NK-92 (cell line): ENCODE data around the gene SEC24D.
"Not testable (repeated sequence)": the region's sequence is repeated elsewhere in the genome, so short reads cannot be mapped to it uniquely, and the experiment has no call there.

Experiments used
- DNase-seq: peaks from one replicate; lab custom pipeline; 2025; ENCODE audit not compliant: unreplicated experiment; lab: John Stamatoyannopoulos, UW

The SEC24D gene

DNA sequence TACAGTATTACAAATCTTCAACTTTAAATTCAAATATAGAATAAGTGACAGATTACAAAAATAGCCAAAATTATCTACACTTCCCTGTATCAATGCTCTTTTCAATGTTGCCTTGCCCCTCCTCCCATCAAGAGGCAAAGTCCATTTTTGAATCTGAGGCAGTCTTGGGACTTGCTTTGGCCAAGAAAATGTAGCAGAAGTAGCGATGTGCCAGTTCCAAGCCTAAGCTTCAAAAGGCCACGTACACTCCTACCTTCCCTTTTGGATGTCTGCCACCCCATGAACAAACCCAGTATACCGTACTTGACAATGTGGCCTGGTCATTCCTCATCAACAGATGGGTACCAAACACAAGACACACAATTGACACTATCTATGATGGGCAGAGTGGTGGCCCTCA lies 24.1 kb downstream of the SEC24D start:
- DNase-seq, result no peak

DNA sequence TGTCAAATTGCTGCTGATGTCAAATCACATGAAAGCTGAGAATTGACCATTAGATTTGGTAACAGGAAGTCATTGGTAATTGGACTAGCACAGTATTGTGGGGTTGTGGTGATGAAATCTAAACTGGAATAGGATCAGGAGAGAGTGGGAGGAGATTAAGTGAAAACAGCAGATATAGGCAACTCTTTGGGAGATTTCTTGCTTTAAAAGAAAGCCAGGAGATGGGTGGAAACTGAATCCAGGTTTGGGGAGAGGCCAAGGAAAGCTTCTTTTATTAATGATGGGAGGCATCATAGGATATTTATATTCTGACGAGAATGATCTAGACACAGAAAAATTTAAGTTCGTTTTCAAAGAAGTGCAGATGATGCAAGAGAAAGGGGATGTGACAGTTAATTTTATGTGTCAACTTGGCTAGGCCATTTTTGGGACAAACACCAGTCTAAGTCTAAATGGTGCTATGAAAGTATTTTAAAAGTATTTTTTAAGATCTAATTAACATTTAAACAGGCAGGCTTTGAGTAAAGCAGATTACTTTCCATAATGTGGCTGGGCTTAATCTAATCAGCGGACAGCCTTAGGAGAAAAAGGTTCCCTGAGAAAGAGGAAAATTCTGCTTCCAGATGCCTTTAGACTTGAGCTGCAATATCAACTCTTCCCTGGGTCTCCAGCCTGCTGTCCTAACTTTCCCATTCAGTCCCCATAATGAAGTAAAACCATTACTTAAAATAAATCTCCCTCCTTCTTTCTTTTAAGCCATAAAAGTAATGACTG lies 24.7 kb downstream of the SEC24D start:
- no peak for DNase-seq

DNA sequence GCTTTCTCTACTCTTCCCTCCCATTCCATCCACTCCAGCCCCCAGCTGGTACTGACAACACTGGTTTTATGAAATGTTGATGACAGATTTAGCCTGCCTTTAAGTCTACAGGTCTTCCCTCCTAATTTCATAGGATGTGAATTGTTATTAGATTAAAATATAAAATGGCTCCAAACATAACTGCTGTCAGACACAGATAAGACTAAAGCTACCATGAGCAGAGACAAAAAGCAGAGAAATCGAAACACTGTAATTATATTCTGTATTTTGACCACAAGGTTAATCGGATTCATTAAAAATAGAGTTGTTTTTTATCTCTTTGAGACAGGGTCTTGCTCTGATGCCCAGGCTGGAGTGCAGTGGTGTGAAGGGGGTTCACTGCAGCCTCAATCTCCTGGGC lies 28.3 kb downstream of the SEC24D start:
- no peak for DNase-seq

DNA sequence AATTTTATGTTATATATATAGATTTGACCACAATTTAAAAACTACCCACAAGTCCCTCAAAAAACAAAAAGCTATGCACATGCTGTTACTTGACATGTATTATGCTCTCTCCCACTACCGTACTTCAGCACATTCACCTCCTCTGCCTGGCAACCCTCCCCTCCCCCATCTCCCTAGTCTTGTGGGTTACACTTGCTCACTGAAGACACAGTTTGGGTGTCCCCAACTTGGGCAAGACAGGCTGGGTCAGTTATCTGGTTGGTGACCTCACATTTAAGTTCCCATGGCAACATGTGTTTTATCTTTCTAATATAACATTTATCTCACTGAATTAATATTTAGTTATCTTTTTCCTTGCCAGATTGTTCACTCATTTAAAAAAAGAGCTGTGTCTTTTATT lies 32.7 kb downstream of the SEC24D start:
- DNase-seq, result no peak

DNA sequence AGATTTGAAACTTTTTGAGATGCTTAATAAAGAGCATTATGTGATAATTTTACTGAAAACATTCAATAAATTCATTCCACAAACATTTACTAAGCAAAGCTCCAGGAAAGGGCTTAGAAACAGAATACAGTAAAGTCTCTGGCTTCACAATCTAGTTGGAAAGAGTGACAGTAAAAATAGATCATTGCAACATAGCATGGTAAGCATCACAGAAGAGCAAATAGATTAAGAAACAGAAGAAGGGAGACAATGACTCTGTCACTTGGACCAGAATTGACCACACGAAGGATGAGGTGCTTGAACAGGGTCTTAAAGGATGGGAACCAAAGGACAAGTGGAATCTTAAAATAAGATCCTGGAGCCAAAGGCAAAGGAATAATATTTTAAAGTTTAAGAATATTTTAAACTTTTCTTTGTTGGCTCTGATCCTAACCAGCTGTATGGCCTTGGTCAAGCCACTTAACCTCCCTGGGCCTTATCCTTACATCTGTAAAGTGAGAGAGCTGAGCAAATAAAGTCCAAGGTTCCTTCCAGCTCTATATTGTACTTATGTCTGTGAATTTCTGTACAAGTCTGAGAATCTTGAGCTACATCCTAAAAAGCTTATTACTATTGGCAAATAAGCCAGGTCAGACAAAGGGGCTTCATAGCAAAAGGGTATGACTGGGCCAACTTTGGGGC lies 33.9 kb downstream of the SEC24D start:
- DNase-seq, result no peak

DNA sequence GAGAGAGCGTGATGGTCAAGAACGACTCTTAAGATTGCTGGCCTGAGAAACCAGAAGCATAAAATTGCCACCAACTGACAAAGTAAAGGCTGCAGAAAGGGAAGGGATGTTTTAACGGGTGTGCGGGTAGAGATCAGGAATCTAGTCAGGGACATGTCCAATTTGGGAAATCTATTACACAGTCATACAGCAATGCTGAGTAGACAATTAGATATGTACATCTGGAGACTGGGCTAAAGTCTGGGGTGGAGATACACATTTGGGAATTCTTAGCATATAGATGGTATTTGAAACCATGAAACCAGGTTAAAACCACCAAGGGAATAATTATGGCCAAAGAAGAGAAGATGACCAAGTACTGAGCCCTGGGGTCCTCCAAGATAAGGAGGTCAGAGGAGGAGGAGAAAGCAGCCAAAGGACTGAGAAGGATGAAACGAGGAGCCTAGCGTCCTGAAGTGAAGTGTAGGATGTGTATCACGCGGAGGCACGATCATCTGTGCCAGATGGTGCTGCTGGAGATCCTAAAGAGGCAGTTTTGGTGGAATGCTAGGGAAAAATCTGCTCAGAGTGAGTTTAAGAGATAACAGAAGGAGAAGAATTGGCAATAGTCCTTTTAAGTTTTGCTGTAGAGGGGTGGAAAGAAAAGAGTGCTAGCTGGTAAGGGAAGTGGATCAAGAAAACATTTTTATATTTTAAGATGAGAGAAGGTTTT lies 36.5 kb downstream of the SEC24D start:
- no peak for DNase-seq

DNA sequence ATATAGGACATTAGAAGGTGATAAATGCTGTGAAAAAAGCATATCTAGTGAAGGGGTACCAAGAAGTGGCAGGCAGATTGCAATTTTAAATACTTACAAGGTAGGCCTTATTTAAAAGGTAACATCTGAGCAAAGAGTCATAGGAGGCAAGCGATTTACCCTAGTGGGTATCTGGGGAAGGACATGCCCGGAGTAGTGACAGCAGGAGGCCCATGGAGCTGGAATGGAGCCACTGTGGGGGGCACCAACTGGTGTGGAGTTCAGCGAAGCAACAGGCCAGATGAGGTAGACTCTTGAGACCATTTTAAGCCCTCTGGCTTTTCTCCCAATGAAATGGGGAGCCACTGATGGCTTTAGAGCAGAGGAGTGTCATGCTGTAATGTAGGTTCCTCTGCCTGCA lies 37.3 kb downstream of the SEC24D start:
- DNase-seq, result no peak

DNA sequence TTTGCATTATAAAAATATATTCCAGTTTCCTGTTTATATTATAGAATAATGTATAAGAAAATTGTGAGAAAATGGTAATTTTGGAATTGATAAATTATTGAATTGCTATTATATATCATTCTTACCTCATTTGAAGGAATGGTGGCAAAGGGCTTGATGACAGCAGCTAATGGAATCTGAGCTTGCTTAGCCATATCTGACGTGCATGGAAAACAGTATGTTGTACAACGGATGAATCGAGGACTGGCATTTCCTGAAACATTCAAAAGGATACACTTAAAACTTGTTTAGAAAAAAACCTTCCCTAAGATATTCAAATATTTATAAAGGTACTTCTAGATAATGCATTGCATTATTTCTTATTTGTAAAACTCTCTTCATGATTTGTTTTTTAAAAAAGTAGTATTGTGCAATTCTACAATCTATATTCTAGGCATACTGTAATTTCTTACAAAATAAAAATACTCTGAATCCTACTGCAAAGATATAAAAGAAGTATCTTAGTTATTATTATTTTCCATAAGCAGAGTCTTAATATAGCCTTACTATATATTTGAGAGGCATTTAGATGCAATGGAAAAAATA lies 38.3 kb downstream of the SEC24D start:
- no peak for DNase-seq

DNA sequence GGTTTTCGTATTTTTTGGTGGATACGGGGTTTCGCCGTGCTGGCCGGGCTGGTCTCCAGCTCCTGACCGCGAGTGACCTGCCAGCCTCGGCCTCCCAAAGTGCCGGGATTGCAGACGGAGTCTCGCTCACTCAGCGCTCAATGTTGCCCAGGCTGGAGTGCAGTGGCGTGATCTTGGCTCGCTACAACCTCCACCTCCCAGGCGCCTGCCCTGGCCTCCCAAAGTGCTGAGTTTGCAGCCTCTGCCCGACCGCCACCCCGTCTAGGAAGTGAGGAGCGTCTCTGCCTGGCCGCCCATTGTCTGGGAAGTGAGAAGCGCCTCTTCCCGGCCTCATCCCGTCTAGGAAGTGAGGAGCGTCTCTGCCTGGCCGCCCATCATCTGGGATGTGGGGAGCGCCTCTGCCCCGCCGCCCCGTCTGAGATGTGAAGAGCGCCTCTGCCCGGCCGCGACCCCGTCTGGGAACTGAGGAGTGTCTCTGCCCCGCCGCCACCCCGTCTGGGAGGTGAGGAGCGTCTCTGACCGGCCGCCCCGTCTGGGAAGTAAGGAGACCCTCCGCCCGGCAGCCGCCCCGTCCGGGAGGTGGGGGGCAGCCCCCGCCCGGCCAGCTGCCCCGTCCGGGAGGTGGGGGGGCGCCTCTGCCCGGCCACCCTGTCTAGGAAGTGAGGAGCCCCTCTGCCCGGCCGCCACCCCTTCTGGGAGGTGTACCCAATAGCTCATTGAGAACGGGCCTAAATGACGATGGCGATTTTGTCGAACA lies 44.1 kb downstream of the SEC24D start:
- not testable (repeated sequence) for DNase-seq

DNA sequence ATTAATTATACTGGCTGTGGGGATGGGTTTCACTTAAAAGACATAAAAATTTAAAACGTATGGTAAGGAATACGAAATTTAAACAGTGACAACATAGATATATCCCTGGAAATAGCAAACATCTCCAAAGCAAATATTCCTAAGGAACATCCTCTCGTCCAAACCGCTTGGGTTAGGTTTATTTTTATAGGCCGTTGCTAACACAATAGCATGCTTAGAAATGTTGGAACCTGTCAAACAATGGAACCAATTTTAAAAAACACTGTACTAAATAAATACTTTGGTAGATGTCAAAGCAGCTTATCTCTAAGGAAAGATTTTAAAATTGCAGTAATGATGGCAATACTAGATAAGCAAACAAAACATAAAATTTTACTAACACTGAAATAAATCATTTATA lies 45.4 kb downstream of the SEC24D start:
- no peak for DNase-seq

DNA sequence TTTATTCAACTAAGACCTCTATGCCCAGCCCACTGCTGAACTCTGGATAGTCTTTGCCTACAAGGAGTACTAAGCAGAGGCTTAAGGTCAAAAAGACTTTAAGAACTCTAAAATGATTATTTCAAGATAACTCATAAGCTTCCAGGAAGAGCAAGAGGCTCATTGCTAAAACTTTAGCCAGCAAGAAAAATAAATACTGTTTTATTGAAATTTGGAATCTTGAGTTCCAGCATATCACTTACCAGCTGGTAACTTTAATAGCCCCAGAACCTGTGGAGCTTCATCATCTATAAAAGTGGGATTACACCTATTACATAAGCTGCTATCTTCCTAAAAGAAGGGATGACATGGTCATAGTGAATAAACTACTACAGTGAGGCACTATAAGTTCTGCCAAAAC lies 47.0 kb downstream of the SEC24D start:
- no peak for DNase-seq

DNA sequence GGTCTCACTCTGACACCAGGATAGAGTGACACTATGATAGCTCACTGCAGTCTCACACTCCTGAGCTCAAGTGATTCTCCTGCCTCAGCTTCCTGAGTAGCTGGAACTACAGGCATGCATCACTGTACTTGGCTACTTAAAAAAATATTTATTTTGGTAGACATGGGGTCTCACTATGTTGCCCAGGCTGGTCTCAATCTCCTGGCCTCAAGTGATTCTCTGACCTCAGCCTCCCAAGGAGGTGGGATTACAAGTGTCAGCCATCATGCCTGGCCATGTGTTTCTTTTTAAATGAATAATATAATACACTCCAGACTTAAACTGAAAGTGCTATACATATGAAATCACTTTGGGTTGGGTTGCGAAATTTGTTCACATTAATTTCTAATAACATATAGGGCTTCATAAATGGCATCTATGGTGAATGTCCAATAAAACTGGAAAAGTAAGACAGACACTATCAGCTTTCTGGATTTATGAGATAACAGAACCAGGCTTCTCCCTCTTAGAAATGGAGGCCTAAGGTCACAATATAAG lies 48.0 kb downstream of the SEC24D start:
- no peak for DNase-seq

DNA sequence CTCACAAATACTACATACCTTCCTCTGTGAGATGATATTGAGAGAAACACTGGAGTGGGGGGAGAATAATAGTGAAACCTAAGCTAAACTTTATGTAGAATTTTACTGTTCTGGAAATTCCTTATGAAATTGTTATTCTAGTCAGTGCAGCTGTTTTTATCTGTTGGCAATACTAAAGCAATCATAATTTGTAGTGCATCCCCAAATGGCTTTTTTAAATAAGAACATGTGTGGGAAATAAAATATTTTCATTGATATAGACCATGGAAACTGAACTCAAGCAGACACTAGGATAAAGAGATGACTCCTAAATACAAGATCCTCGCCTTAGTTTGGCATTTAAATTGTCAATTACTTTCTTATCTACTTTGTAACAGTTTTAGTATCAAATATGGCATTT lies 51.1 kb downstream of the SEC24D start:
- DNase-seq, result no peak

DNA sequence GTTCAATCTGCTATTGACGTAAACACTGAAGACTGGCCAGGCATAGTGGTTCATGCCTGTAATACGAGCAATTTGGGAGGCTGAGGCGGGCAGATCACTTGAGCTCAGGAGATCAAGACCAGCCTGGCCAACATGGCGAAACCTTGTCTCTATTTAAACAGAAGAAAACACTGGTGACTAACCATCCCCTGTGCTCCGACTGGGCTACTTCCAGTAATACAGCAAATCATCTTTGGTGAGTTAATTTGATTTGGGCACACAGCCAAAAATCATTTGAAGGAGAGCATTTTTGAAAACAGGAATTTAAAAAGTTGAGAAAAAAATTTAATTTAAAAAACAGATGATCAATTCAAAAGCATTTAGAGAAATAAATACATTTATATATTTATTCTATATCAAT lies 52.0 kb downstream of the SEC24D start:
- no peak for DNase-seq

DNA sequence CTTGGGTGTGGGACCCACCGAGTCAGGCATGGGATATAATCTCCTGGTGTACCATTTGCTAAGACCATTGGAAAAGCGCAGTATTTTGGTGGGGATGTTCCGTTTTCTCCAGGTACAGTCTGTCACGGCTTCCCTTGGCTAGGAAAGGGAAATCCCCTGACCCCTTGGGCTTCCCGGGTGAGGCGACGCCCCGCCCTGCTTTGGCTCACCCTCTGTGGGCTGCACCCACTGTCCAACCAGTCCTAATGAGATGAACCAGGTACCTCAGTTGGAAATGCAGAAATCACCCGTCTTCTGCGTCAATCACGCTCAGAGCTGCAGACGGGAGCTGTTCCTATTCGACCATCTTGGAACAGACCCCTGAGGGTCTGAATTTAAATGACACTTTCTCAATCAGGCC lies 53.0 kb downstream of the SEC24D start:
- not testable (repeated sequence) for DNase-seq

DNA sequence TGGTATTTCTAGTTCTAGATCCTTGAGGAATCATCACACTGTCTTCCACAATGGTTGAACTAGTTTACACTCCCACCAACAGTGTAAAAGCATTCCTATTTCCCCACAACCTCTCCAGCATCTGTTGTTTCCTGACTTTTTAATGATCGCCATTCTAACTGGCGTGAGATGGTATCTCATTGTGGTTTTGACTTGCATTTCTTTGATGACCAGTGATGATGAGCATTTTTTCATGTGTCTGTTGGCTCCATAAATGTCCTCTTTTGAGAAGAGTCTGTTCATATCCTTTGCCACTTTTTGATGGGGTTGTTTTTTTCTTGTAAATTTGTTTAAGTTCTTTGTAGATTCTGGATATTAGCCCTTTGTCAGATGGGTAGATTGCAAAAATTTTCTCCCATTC lies 58.3 kb downstream of the SEC24D start:
- DNase-seq, result not testable (repeated sequence)

DNA sequence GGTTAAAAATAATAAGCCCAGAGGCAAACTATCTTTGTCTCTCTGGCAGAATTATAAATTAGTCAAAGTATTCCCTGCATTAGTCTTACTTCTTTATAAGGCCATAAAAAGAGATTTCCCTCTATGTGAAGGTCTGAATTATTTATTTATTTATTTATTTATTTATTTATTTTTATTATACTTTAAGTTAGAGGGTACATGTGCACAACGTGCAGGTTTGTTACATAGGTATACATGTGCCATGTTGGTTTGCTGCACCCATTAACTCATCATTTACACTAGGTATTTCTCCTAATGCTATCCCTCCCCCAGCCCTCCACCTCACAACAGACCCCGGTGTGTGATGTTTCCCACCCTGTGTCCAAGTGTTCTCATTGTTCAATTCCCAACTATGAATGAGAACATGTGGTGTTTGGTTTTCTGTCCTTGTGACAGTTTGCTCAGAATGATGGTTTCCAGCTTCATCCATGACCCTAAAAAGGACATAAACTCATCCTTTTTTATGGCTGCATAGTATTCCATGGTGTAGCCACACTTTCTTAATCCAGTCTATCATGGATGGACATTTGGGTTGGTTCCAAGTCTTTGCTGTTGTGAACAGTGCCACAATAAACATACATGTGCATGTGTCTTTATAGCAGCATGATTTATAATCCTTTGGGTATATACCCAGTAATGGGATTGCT lies 58.8 kb downstream of the SEC24D start:
- DNase-seq, result not testable (repeated sequence)

DNA sequence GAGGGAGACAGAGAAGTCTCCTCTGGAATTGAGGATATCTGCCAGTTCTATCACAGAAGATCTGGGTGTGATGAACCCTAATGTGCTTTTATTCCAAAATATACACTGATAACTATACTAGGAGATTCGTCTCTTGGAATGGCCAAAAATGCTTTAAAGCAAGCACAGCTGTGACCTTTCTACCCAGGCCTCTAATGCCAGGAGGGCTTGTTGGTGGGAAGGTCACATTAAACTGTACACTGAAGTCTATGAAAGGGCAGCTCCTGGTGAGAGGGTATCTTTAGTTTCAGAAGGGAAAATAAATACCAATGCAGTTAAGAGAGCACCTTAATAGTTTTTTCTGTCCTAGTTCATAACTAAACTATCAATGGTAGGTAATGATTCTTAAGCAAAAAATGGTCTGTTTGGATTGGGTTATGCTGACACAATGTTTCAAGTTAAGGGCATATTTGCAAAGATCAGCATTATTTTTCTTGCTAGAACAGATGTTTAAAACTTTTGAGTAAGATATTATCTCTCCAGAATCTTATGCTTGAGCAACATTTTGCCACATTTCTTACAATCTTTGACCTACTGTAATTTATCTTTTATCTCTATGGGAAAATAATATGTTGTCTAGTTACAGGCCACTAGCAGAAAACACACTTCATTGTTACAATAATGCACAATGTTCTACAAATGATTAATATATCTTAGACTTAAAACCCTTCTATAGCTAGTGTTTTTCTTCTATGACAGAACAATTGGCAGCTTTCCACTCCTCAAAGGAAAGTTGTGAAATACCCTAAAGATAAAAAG lies 59.6 kb downstream of the SEC24D start:
- DNase-seq, result no peak

DNA sequence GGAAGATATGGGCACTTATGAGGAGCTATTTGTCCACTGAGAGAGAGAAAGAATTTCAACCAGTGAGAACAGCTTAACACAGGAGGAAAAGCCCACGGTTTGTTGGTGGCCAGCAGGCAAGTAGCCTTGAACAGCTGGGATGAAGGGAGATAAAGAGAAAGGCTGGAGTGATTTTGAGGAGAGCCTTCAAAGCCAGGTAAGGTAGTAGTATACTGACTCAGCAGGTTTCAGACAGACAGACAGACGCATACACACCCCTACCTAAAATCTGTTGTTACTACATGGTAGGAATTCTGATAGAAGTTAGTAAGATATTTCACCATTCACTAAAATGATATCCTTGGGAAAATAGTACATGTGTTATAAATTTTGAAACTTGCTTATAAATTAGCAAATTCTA lies 60.5 kb downstream of the SEC24D start:
- DNase-seq, result no peak
